SK-N-SH treated with all-trans-retinoic acid at 6 μM for 48 hours (cell line): ENCODE results near the gene RADX.

Experiments
- ATAC-seq: fragments of 200-7000 bp; cut with Tn5 transposase; 3 replicates; pipeline ENCODE4 v1.9.1; 2020; ENCODE audit warnings: mild to moderate bottlenecking, moderate library complexity
- ARNTL ChIP-seq: fragments of 450-650 bp; formaldehyde crosslinking; IDR thresholded peaks from 2 replicates; pipeline ENCODE4 v1.5.0; 2020; ENCODE audit warnings: low read depth, mild to moderate bottlenecking, moderate library complexity, borderline replicate concordance
- CREB5 ChIP-seq: fragments of 250-450 bp; sonication (Bioruptor Pico); IDR thresholded peaks from 2 replicates; pipeline ENCODE4 v1.5.1; 2020; ENCODE audit warnings: low read depth, mild to moderate bottlenecking, moderate library complexity
- CSRNP3 ChIP-seq: fragments of 250-450 bp; sonication (Bioruptor Pico); IDR thresholded peaks from 2 replicates; pipeline ENCODE4 v1.5.1; 2021; ENCODE audit warnings: mild to moderate bottlenecking, moderate library complexity
- GLIS3 ChIP-seq: fragments of 250-450 bp; sonication (Bioruptor Pico); IDR thresholded peaks from 2 replicates; pipeline ENCODE4 v1.5.0; 2020; ENCODE audit warnings: mild to moderate bottlenecking, moderate library complexity
- ISL1 ChIP-seq: fragments of 250-450 bp; sonication (Bioruptor Pico); IDR thresholded peaks from 2 replicates; pipeline ENCODE4 v2.1.2; 2022; ENCODE audit warnings: mild to moderate bottlenecking, moderate library complexity
- OSR1 ChIP-seq: fragments of 250-450 bp; sonication (Bioruptor Pico); IDR thresholded peaks from 2 replicates; pipeline ENCODE4 v1.8.0; 2022; ENCODE audit warnings: moderate library complexity, mild to moderate bottlenecking, inconsistent platforms
- PATZ1 ChIP-seq: fragments of 250-450 bp; sonication (Bioruptor Pico); IDR thresholded peaks from 2 replicates; pipeline ENCODE4 v1.8.0; 2020; ENCODE audit warnings: mild to moderate bottlenecking, moderate library complexity, borderline replicate concordance
- POU6F1 ChIP-seq: fragments of 250-450 bp; sonication (Bioruptor Pico); IDR thresholded peaks from 2 replicates; pipeline ENCODE4 v1.8.0; 2021; ENCODE audit warnings: low read depth, mild to moderate bottlenecking, moderate library complexity, borderline replicate concordance
- PPARA ChIP-seq: fragments of 250-450 bp; sonication (Bioruptor Pico); IDR thresholded peaks from 2 replicates; pipeline ENCODE4 v1.5.0; 2020; ENCODE audit warnings: mild to moderate bottlenecking, borderline replicate concordance
- RARB ChIP-seq: fragments of 250-450 bp; sonication (Bioruptor Pico); IDR thresholded peaks from 2 replicates; pipeline ENCODE4 v1.8.0; 2021; ENCODE audit warnings: mild to moderate bottlenecking, moderate library complexity
- SNAI2 ChIP-seq: fragments of 250-450 bp; sonication (Bioruptor Pico); IDR thresholded peaks from 2 replicates; pipeline ENCODE4 v1.5.0; 2020; ENCODE audit warnings: mild to moderate bottlenecking, moderate library complexity
- TCF4 ChIP-seq: fragments of 250-450 bp; sonication (Bioruptor Pico); IDR thresholded peaks from 2 replicates; pipeline ENCODE4 v1.8.0; 2021; ENCODE audit warnings: mild to moderate bottlenecking, moderate library complexity, borderline replicate concordance
- TOX ChIP-seq: fragments of 250-450 bp; sonication (Bioruptor Pico); IDR thresholded peaks from 2 replicates; pipeline ENCODE4 v1.8.0; 2021; ENCODE audit warnings: mild to moderate bottlenecking, moderate library complexity, borderline replicate concordance
- TSHZ2 ChIP-seq: fragments of 250-450 bp; sonication (Bioruptor Pico); IDR thresholded peaks from 2 replicates; pipeline ENCODE4 v1.5.0; 2020; ENCODE audit warnings: mild to moderate bottlenecking, moderate library complexity
- ZC3H10 ChIP-seq: fragments of 250-450 bp; sonication (Bioruptor Pico); IDR thresholded peaks from 2 replicates; pipeline ENCODE4 v1.5.1; 2021; ENCODE audit warnings: mild to moderate bottlenecking, moderate library complexity
- ZFP3 ChIP-seq: fragments of 250-450 bp; sonication (Bioruptor Pico); IDR thresholded peaks from 2 replicates; pipeline ENCODE4 v1.5.0; 2020; ENCODE audit warnings: mild to moderate bottlenecking, moderate library complexity
- ZFP30 ChIP-seq: fragments of 450-650 bp; formaldehyde crosslinking; IDR thresholded peaks from 2 replicates; pipeline ENCODE4 v1.5.0; 2022; ENCODE audit warnings: mild to moderate bottlenecking, moderate library complexity
- ZNF565 ChIP-seq: fragments of 450-650 bp; formaldehyde crosslinking; conservative IDR thresholded peaks from 2 replicates; pipeline ENCODE4 v1.5.0; 2020; ENCODE audit warnings: low read depth, mild to moderate bottlenecking, moderate library complexity
- ZNF70 ChIP-seq: fragments of 450-650 bp; formaldehyde crosslinking; IDR thresholded peaks from 2 replicates; pipeline ENCODE4 v1.5.0; 2020; ENCODE audit warnings: mild to moderate bottlenecking, moderate library complexity
- ZNF8 ChIP-seq: fragments of 450-650 bp; formaldehyde crosslinking; IDR thresholded peaks from 2 replicates; pipeline ENCODE4 v1.5.0; 2020; ENCODE audit warnings: mild to moderate bottlenecking, moderate library complexity

The RADX gene

GRCh38 chrX:106706466-106706865 lies 94.7 kb downstream of the RADX start:
- TF ChIP-seq TCF4 (CRISPR knock-in tag) (no peak), ZFP3 (no peak), TSHZ2 (no peak), PPARA (CRISPR knock-in tag) (no peak), ZFP30 (CRISPR knock-in tag) (no peak), ARNTL (CRISPR knock-in tag) (no peak), TOX (CRISPR knock-in tag) (no peak), CREB5 (CRISPR knock-in tag) (no peak), CSRNP3 (CRISPR knock-in tag) (no peak), ZNF565 (CRISPR knock-in tag) (no peak), SNAI2 (CRISPR knock-in tag) (no peak), GLIS3 (CRISPR knock-in tag) (no peak), ZNF8 (no peak), ZC3H10 (CRISPR knock-in tag) (no peak), OSR1 (CRISPR knock-in tag) (no peak), PATZ1 (CRISPR knock-in tag) (no peak), POU6F1 (CRISPR knock-in tag) (no peak), ISL1 (CRISPR knock-in tag) (no peak), ZNF70 (CRISPR knock-in tag) (no peak)
- ATAC-seq = no peak

GRCh38 chrX:106707771-106708454 lies 96.1 kb downstream of the RADX start:
- ATAC-seq = peak; percentile 95
- no peak for TF ChIP-seq ZFP3
- TF ChIP-seq ZFP30 (CRISPR knock-in tag) = no peak
- TF ChIP-seq CSRNP3 (CRISPR knock-in tag) = no peak
- TF ChIP-seq ISL1 (CRISPR knock-in tag) = no peak
- TF ChIP-seq ZC3H10 (CRISPR knock-in tag) = no peak
- no peak for TF ChIP-seq GLIS3 (CRISPR knock-in tag)
- TF ChIP-seq RARB (CRISPR knock-in tag) = no peak
- no peak for TF ChIP-seq ARNTL (CRISPR knock-in tag)
- no peak for TF ChIP-seq PATZ1 (CRISPR knock-in tag)
- TF ChIP-seq TSHZ2 = no peak
